Fibroblast of mammary gland (primary cell): ENCODE measurements around the gene GAN.

Experiments
- DNase-seq: peaks from one replicate; pipeline ENCODE4 v3.0.0-alpha.2; 2010; ENCODE audit warnings: low read depth
- H3K4me3 ChIP-seq: 2 replicates; pipeline ENCODE4 v1.5.1; 2011; ENCODE audit warnings: low read depth, mild to moderate bottlenecking, low read length, moderate library complexity; ENCODE audit not compliant: control insufficient read depth
- CTCF ChIP-seq: conservative IDR thresholded peaks from 2 replicates; pipeline ENCODE4 v1.5.1; 2011; ENCODE audit warnings: low read depth, low read length, inconsistent platforms; ENCODE audit not compliant: control insufficient read depth, insufficient read depth

GAN gene

GRCh38 chr16:81385031-81385756 is 70.4 kb downstream of the GAN start:
- no peak for DNase-seq
- no peak overlapping the region for H3K4me3 ChIP-seq
- TF ChIP-seq CTCF: no peak

DNA sequence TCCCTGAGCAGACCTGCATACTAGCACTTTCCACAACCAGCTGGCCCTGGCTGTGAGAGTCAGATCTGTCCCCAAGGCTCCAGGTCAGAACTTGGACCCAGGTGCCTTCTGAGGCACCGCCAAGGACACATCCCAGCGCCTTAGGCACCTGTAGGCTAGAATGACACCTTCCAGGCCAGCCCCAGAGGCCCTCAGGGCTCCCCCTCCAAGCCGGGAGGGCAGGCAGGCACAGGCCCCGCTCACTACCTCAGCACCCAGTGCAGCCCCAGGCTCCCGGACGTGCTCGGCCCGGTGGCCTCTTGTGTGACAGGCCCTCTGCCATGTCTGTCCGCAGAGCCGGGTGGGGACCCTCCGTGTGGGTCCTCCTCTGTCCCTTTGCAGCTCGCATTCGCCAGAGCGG is 73.6 kb downstream of the GAN start:
- no peak for TF ChIP-seq CTCF
- DNase-seq: no peak

DNA sequence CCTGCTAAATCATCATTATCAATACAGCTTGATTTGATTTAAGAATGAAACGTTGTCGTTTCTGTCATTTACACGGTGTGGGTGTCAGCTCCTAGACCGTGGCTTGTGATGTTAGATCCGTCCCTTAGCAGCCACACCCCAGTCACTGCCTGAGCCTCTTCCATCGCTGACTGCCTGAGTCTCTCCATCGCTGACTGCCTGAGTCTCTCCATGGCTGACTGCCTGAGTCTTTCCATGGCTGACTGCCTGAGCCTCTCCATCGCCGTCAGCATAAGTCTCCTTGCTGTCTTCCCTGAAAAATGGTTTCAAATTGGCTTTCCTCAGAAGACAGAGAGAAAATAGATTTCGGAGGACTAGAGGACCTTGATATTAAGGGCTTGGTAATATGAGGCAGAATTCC is 76.1 kb downstream of the GAN start:
- no peak for DNase-seq
- H3K4me3 ChIP-seq: no peak overlapping the region
- no peak for TF ChIP-seq CTCF

More for the DNA sequence above, 73.6 kb downstream of the GAN start:
- H3K4me3 ChIP-seq: no peak overlapping the region

GRCh38 chr16:81392011-81392410 is 77.2 kb downstream of the GAN start:
- TF ChIP-seq CTCF: no peak
- no peak for DNase-seq
- no peak overlapping the region for H3K4me3 ChIP-seq

- no peak for TF ChIP-seq CTCF
Measured at GRCh38 chr16:81394416-81394815, 79.7 kb downstream of the GAN start.

GRCh38 chr16:81394966-81395655 is 80.3 kb downstream of the GAN start:
- DNase-seq: no peak
- no peak overlapping the region for H3K4me3 ChIP-seq
- TF ChIP-seq CTCF: no peak

More at GRCh38 chr16:81394416-81394815, 79.7 kb downstream of the GAN start:
- no peak overlapping the region for H3K4me3 ChIP-seq
- DNase-seq: no peak
